ENCODE data around the gene AGR2.

Gene AGR2

DNA sequence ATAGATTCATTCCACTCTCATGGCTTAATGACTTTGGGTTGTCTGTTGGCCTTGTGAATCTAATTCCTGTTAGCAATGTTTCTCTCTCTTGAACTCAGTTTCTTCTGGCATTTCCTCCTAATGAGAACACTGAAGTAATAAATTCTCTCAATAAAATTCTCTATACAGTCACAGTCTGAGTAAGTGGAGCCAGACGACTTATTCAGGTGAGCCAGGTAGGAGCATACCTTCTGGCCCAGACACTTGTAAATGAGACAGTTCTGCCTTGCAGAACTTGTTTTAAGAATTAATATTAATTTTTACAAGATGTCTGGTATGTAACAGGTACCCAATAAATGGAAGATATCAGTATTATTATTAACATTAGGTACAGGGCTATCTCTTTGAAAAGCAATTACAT is 28.6 kb upstream of the AGR2 start:
- Histone ChIP-seq H3K36me3 (ENCODE audit: insufficient read depth, low read length) (no peaks in the 10 kb centered on the region), H3K9me3 (ENCODE audit: control insufficient read depth, insufficient read depth, low read length) (no peaks in the 10 kb centered on the region), H3K9ac (ENCODE audit: low read depth, low read length) (no peak overlapping the region), H3K4me1 (ENCODE audit: insufficient read depth, low read length) (no peaks in the 10 kb centered on the region)

GRCh38 chr7:16826060-16826459 is 21.3 kb upstream of the AGR2 start:
- no peaks in the 10 kb centered on the region for H3K4me1 ChIP-seq (ENCODE audit: insufficient read depth, low read length)
- H3K9me3 ChIP-seq (ENCODE audit: control insufficient read depth, insufficient read depth, low read length): no peaks in the 10 kb centered on the region
- H3K36me3 ChIP-seq (ENCODE audit: insufficient read depth, low read length): no peaks in the 10 kb centered on the region
- no peak overlapping the region for H3K9ac ChIP-seq (ENCODE audit: low read depth, low read length)

GRCh38 chr7:16822029-16822428 is 17.2 kb upstream of the AGR2 start:
- Histone ChIP-seq H3K36me3 (ENCODE audit: insufficient read depth, low read length) (no peaks in the 10 kb centered on the region), H3K9me3 (ENCODE audit: control insufficient read depth, insufficient read depth, low read length) (no peaks in the 10 kb centered on the region), H3K9ac (ENCODE audit: low read depth, low read length) (no peak overlapping the region), H3K4me1 (ENCODE audit: insufficient read depth, low read length) (no peaks in the 10 kb centered on the region)

DNA sequence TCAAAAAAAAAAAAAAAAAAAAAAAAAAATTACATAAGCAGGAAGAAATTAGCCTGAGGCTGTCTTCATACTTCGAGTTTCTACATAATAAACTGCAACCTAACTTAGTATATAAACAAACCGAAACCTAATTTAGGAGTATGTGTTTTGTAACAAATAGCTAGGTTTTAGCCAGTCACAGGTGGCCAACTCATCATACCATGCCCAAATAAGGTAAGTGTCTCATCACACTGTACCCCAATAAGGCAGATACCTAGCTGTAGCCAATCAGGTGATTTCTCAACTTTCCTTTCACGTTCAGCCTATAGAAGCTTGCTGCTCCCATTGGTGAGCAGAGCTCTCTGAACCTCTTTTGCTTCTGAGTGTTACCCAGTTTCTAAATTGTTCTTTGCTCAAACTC is 13.9 kb upstream of the AGR2 start:
- no peaks in the 10 kb centered on the region for H3K9me3 ChIP-seq (ENCODE audit: control insufficient read depth, insufficient read depth, low read length)
- H3K36me3 ChIP-seq (ENCODE audit: insufficient read depth, low read length): no peaks in the 10 kb centered on the region
- H3K9ac ChIP-seq (ENCODE audit: low read depth, low read length): no peak overlapping the region
- no peaks in the 10 kb centered on the region for H3K4me1 ChIP-seq (ENCODE audit: insufficient read depth, low read length)

DNA sequence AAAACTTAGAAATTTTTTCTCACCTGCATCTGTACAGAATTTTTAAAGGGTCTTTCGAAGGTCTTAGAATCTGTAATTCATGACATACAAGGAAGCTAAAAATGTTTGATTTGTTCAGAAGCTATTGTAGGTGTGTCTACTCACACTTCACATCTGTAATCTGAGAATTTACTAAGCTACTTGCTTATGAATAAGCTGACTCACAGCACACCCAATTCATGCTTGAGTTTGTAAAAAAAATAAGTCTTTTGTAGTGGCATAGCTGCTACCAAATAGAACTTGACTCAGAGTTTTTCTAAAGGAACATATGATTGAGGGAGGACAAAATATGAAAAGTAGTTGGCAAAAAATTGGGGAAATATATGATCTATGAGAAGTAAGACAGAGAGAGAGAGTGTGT is 12.7 kb upstream of the AGR2 start:
- Histone ChIP-seq H3K4me1 (ENCODE audit: insufficient read depth, low read length) (no peaks in the 10 kb centered on the region), H3K9me3 (ENCODE audit: control insufficient read depth, insufficient read depth, low read length) (no peaks in the 10 kb centered on the region), H3K36me3 (ENCODE audit: insufficient read depth, low read length) (no peaks in the 10 kb centered on the region), H3K9ac (ENCODE audit: low read depth, low read length) (no peak overlapping the region)

- Histone ChIP-seq H3K36me3 (ENCODE audit: insufficient read depth, low read length) (no peaks in the 10 kb centered on the region), H3K9ac (ENCODE audit: low read depth, low read length) (no peak overlapping the region), H3K4me1 (ENCODE audit: insufficient read depth, low read length) (no peaks in the 10 kb centered on the region), H3K9me3 (ENCODE audit: control insufficient read depth, insufficient read depth, low read length) (no peaks in the 10 kb centered on the region)
Measured at GRCh38 chr7:16816824-16817223, 12.0 kb upstream of the AGR2 start.

DNA sequence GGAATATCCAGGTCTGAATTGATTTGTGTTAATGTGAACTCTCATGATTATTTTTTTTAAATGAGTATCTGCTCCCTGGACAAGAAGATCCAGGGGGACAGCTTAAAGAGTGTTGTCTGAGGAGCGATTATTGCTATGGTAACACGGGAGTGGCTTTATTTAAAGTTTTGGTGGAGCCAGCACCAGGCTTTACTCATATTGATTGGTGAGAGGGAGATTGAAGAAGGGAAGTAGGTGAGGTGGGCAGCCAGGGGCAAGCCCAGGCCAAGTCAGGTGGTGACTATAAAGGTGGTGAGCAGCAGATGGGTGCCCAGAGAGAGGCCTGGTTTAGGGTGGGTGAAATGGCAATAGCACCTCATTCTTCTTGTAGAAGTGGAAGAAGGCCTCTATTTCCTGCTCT is 10.2 kb upstream of the AGR2 start:
- Histone ChIP-seq H3K9ac (ENCODE audit: low read depth, low read length) (no peak overlapping the region), H3K36me3 (ENCODE audit: insufficient read depth, low read length) (no peaks in the 10 kb centered on the region), H3K4me1 (ENCODE audit: insufficient read depth, low read length) (no peaks in the 10 kb centered on the region), H3K9me3 (ENCODE audit: control insufficient read depth, insufficient read depth, low read length) (no peaks in the 10 kb centered on the region)

DNA sequence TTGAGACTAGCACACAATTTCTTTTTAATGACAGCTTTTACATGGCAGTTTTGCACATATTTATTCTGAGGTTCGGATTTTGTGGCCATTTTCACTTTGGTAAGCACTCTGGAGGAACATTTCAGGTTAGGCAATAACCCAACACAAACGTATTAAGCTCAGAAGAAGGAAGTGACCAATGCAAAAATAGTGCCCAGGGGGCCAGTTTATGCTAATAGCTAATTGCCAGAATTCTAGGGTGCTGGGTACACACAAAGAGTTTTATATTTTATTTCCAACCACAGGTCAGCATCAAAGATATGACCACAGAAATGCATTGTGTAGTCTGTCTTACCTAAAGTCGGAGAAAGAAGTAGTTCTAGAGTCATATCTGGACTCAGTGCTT is 8.4 kb upstream of the AGR2 start:
- Histone ChIP-seq H3K9ac (ENCODE audit: low read depth, low read length) (no peak overlapping the region), H3K36me3 (ENCODE audit: insufficient read depth, low read length) (no peaks in the 10 kb centered on the region), H3K4me1 (ENCODE audit: insufficient read depth, low read length) (no peaks in the 10 kb centered on the region), H3K9me3 (ENCODE audit: control insufficient read depth, insufficient read depth, low read length) (no peaks in the 10 kb centered on the region)

DNA sequence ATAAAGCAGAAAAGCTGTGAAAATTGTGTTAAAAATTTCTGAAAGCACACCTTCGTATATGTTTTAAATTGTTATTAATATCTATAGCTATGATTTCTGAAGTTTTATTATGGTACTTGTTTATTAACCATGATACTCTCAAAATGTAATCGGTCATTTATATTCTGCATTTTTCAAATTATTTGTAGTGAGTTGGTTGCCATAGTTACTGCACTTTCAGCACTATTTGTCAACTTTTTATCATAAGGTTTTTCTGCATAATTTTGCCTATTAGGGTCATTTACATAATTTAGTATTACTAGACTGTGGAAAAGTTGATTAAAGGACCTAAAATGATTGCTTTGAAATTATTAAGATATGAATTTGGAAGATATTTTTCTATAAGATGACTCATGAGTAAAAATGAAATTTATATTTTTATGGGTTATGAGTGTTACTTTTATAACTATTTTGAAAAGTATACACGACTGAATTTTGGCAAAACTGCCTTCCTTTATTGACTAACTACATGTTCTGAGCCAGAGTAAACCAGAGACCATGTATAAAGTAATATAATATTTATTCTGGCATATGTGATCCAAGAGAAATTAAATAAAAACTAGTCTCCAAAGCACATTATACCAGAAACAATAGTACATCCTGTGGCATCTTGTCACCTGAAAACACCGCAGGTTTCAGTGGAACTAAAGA is 7.9 kb upstream of the AGR2 start:
- H3K4me1 ChIP-seq (ENCODE audit: insufficient read depth, low read length): no peaks in the 10 kb centered on the region
- no peaks in the 10 kb centered on the region for H3K36me3 ChIP-seq (ENCODE audit: insufficient read depth, low read length)
- no peak overlapping the region for H3K9ac ChIP-seq (ENCODE audit: low read depth, low read length)
- H3K9me3 ChIP-seq (ENCODE audit: control insufficient read depth, insufficient read depth, low read length): no peaks in the 10 kb centered on the region

DNA sequence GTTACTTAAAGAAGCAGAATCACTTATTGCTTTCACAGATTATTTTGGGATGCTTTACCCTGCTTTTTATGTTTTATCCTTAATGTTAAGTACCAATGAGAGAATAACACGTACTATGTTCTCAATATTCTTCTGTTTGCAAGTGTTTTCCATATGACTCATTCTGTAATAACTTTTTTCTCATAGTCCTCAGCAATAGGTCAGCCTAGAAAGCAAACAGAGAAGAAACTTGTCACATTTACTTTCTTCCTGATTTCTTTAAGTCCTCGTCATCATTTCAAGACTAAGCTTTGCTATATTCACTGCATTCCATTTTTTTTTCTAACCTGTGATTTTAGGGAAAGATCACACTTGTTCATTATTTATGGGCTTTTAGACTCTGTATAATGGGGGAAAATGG is 6.8 kb upstream of the AGR2 start:
- no peaks in the 10 kb centered on the region for H3K9me3 ChIP-seq (ENCODE audit: control insufficient read depth, insufficient read depth, low read length)

DNA sequence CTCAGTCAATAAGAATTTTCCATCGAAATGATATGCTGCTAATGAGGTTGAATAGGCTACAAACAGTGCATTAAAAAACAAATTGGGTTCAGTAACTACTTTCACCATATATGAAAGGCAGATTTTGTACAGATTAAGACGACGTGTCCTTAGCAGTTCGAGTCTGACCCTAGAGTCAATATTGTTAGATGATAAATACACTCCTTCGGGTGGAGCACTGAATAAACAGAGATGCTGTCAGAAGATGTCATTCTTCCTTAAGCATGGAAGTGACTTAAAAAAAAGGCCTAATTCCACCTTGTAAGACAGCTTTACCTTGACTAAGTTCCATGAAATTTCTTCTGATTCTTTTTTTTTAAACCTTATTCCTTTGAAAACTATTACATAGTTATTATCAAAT is 5.8 kb upstream of the AGR2 start:
- H3K4me1 ChIP-seq (ENCODE audit: insufficient read depth, low read length): no peaks in the 10 kb centered on the region
- H3K9me3 ChIP-seq (ENCODE audit: control insufficient read depth, insufficient read depth, low read length): no peaks in the 10 kb centered on the region
- H3K9ac ChIP-seq (ENCODE audit: low read depth, low read length): no peak overlapping the region
- H3K36me3 ChIP-seq (ENCODE audit: insufficient read depth, low read length): no peaks in the 10 kb centered on the region

More for the DNA sequence above, 6.8 kb upstream of the AGR2 start:
- H3K36me3 ChIP-seq (ENCODE audit: insufficient read depth, low read length): no peaks in the 10 kb centered on the region
- no peak overlapping the region for H3K9ac ChIP-seq (ENCODE audit: low read depth, low read length)
- H3K4me1 ChIP-seq (ENCODE audit: insufficient read depth, low read length): no peaks in the 10 kb centered on the region

GRCh38 chr7:16810112-16810511 is 5.3 kb upstream of the AGR2 start:
- H3K4me1 ChIP-seq (ENCODE audit: insufficient read depth, low read length): no peaks in the 10 kb centered on the region
- H3K9ac ChIP-seq (ENCODE audit: low read depth, low read length): no peak overlapping the region
- H3K9me3 ChIP-seq (ENCODE audit: control insufficient read depth, insufficient read depth, low read length): no peaks in the 10 kb centered on the region
- H3K36me3 ChIP-seq (ENCODE audit: insufficient read depth, low read length): no peaks in the 10 kb centered on the region

DNA sequence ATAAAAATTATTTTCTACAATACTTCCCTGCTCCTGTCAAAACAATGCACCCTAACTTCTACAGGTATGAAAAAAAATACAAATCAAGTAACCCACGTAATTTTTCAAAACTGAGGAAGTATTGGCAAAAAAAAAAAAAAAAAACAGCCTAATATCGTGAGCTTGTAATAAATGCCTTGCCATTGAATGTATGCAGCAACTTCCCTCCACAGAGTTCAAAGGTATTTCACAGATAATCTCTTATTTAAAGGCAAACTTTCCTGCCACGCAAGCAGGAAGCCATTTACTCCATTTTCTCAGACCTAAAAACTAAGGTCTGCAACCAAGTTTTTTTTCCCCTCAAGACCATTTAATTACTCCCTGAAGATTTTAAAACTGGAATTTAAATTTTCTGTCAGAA is 642 bp upstream of the AGR2 start:
- Histone ChIP-seq H3K4me1 (ENCODE audit: insufficient read depth, low read length) (peaks cover 3% of the 10 kb centered on the region; the same call in 1 of the 2 replicates), H3K9ac (ENCODE audit: low read depth, low read length) (no peak overlapping the region)

DNA sequence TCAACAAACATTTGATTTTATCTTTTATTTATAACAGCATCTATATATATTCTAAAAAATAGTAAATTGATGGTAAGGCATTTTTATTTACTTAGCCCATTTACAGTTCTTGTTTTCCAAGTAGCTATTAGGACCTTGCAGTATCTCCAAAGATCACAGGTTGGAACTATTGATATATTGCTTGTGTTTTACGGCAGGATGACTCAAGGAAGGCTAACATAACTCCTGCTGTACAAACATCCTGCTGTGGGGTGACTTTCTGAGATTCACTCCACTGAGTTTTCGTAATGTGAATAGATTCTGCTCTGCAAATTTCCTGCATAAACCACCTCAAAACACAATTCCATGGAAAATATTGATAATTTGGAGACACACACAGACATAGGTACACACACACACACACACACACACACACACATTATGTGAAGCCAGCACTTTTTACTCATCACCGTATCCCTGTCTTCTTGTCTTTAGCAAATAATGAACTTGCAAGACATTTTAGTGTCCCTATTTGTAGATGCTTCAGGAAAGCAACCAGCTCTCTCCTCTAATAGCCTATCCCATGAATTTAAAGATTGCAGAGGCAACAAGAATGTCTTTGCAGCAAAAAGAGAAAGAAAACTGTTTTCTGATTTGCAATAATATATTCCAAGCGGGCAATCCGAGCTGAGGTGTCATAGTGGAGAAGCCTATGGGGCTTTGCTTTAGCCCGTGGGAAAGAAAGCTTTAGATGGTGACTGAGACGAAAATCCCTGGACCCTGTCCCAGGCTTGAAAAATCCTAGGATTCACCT is 722 bp downstream of the AGR2 start:
- H3K36me3 ChIP-seq (ENCODE audit: insufficient read depth, low read length): no peaks in the 10 kb centered on the region
- H3K9me3 ChIP-seq (ENCODE audit: control insufficient read depth, insufficient read depth, low read length): no peaks in the 10 kb centered on the region
- H3K4me1 ChIP-seq (ENCODE audit: insufficient read depth, low read length): peaks cover 3% of the 10 kb centered on the region; the same call in 1 of the 2 replicates
- no peak overlapping the region for H3K9ac ChIP-seq (ENCODE audit: low read depth, low read length)

More for the DNA sequence above, 642 bp upstream of the AGR2 start:
- H3K36me3 ChIP-seq (ENCODE audit: insufficient read depth, low read length): no peaks in the 10 kb centered on the region
- H3K9me3 ChIP-seq (ENCODE audit: control insufficient read depth, insufficient read depth, low read length): no peaks in the 10 kb centered on the region

GRCh38 chr7:16803125-16803524 is 1.7 kb downstream of the AGR2 start:
- Histone ChIP-seq H3K4me1 (ENCODE audit: insufficient read depth, low read length) (peaks cover 3% of the 10 kb centered on the region; the same call in 1 of the 2 replicates), H3K36me3 (ENCODE audit: insufficient read depth, low read length) (no peaks in the 10 kb centered on the region), H3K9ac (ENCODE audit: low read depth, low read length) (no peak overlapping the region), H3K9me3 (ENCODE audit: control insufficient read depth, insufficient read depth, low read length) (no peaks in the 10 kb centered on the region)
